SW480 (cell line): ENCODE data around the gene AP1M2.
"Not testable (repeated sequence)": the region's sequence is repeated elsewhere in the genome, so short reads cannot be mapped to it uniquely, and the experiment has no call there.

ENCODE experiments used
- DNase-seq: peaks from one replicate; pipeline ENCODE4 v3.0.0-alpha.2; 2016; ENCODE audit warnings: low spot score

AP1M2 gene

DNA sequence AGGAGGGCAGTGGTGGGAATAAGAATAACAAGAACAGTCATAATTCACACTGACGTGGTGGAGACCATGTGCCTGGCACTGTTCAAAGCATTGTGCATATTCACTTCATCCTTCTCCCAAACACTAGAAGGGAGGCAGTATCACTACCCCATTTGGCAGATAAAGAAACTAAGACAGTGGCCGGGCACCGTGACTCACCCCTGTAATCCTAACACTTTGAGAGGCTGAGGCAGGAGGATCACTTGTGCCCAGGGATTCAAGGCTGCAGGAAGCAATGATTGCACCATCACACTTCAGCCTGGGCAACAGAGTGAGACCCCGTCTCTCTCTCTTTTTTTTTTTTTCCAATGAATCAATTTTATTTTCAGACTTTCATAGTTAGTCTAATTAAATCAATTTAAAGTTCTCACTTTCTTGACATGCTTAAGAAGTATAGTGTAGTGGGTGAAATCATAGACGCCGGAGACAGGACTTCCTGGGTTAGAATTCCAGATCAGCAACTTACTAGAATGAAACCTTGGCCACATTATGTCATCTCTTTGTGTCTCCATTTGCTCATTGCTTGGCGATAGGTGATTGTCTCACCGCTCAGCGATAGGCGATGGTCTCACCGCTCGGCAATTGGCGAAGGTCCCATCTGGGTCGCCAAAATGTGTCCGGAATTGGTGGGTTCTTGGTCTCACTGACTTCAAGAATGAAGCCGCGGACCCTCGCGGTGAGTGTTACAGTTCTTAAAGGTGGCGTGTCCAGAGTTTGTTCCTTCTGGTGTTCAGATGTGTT lies 48.7 kb downstream of the AP1M2 start:
- DNase-seq, result no peak

DNA sequence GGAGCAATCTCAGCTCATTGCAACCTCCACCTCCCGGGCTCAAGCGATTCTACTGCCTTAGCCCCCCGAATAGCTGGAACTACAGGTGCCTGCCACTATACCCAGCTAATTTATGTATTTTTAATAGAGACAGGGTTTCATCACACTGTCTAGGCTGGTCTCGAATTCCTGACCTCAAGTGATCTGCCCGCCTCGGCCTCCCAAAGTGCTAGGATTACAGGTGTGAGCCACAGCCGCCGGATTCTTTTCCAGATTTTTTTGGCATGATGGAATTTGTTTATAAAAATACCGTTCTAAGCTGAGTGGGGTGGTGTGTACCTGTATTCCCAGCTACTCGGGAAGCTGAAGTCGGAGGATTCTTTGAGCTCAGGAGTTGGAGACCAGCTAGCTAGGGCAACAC lies 49.4 kb downstream of the AP1M2 start:
- DNase-seq, result no peak

DNA sequence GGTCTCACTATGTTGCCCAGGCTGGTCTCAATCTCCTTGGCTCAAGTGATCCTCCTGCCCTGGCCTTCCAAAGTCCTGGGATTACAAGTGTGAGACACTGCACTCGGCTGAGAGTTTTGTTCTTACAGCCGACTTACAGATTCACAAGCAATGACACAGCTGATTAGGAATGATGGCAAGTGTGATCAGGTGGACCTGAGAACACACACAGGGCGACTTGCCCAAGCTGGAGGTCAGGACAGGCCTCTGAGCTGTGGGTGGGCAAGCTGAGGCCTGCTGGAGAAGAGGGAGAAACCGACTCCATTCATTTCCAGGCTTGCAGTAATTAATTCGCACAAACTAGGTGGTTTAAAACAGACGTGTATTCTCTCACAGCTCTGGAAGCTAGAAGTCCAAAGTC lies 51.5 kb downstream of the AP1M2 start:
- no peak for DNase-seq

DNA sequence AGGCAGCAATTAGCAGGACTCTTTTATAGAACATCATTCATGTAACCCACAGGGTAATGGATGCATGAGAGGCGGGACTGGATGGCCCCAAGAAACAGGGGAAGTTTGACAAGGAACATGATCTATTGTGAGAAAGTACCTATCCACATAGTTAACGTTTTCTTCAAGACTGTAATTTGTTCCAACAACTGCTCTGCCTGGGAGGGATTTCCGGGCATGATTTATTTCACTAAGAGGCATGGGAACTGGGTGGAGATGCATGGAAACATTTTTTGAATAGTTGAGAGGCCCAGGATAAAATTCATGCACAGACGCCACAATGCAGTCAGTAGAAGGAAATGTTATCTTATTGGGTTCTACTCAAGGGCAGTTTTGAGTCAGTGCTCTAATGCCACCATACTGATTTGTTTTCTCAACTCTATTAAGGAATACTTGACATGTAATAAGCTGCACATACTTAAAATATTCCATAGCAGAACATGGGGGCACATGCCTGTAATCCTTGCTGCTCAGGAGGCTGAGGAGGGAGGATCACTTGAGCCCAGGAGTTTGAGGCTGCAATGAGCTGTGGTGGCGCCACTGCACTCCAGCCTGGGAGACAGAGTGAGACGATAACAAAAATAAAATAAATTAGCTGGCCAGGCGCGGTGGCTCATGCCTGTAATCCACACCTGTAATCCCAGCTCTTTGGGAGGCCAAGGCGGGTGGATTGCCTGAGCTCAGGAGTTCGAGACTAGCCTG lies 53.3 kb downstream of the AP1M2 start:
- DNase-seq, result no peak

DNA sequence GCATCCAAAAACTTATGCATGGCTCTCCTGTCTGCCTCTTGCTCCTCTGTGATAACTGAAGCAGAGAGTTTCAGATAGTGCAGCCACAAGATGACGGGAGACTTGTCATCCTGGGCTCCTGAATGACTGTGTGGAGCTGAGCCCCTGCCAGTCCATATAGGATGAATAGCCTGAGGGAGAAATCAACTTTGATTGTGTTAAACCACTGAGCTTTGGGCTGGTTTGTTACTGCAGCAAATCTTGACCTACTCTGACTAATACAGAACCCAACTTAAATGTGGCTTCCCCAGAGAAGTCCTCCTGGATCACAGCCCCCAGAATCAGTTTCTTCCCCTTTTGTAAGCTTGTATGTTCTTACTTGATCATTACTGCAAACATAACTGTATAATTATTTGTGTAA lies 54.7 kb downstream of the AP1M2 start:
- no peak for DNase-seq

DNA sequence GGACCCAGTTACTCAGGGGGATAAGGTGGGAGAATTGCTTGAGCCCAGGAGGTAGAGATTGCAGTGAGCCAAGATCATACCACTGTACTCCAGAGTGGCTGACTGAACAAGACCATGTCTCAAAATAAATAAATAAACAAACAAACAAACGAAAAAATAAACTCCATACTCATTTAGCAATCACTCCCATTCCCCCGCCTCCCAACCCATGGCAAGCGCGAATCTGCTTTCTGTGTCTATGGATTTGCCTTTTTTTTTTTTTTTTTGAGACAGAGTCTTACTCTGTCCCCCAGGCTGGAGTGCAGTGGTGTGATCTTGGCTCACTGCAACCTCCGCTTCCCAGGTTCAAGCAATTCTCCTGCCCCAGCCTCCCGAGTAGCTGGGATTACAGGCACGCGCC lies 60.2 kb downstream of the AP1M2 start:
- not testable (repeated sequence) for DNase-seq

DNA sequence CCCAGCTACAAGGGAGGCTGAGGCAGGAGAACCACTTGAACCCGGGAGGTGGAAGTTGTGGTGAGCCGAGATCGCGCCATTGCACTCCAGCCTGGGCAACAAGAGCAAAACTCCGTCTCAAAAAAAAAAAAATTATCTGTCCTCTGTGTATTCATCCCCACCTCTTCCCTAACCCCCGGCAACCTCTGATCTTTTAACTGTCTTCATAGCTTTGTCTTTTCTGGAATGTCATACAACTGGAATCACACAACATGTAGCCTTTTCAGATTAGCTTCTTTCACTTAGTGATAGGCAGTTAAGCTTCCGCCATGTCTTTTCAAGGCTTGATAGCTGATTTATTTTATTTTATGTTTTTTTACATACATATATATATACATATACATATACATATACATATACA lies 61.5 kb downstream of the AP1M2 start:
- no peak for DNase-seq

DNA sequence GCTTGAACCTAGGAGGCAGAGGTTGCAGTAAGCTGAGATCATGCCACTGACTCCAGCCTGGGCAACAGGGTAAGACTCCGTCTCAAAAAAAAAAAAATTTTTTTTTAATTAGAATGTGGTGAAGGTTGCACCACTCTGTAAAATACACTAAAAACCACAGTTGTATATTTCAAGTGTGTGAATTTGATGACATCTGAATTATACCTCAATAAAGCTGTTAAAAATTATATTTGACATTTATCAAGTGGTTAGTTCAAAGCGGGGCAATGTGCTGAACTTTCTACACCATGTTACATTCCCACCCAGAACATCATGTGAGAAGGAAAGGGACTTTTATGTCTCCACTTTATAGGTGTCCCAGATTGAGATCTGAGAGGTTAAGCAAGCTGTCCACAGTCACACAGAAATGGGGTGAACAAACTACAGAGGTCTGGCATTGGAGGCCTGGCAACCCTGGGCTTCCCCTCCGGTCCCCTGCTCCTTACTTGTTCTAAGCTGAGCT lies 63.9 kb downstream of the AP1M2 start:
- DNase-seq, result no peak
